ENCODE data around the gene STXBP2.

DNA sequence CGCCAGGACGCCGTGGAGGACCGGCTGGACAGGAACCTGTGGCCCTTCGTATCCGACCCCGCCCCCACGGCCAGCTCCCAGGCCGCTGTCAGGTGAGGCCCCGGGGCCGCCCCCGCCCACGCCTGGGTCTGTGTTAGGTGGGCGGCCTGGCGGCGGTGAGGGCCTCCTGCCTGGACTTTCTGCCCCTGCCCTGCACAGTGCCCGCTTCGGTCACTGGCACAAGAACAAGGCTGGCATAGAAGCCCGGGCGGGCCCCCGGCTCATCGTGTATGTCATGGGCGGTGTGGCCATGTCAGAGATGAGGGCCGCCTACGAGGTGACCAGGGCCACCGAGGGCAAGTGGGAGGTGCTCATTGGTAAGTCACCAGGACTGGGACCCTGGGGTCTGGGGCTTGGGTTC is 10.2 kb downstream of the STXBP2 start:
- TF ChIP-seq EZH2phosphoT487 (conservative IDR thresholded peaks at IDR 0.05; ENCODE audit: low read length): no peak
- TF ChIP-seq, protein P1, sequence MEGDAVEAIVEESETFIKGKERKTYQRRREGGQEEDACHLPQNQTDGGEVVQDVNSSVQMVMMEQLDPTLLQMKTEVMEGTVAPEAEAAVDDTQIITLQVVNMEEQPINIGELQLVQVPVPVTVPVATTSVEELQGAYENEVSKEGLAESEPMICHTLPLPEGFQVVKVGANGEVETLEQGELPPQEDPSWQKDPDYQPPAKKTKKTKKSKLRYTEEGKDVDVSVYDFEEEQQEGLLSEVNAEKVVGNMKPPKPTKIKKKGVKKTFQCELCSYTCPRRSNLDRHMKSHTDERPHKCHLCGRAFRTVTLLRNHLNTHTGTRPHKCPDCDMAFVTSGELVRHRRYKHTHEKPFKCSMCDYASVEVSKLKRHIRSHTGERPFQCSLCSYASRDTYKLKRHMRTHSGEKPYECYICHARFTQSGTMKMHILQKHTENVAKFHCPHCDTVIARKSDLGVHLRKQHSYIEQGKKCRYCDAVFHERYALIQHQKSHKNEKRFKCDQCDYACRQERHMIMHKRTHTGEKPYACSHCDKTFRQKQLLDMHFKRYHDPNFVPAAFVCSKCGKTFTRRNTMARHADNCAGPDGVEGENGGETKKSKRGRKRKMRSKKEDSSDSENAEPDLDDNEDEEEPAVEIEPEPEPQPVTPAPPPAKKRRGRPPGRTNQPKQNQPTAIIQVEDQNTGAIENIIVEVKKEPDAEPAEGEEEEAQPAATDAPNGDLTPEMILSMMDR (IDR thresholded peaks at IDR 0.05; ENCODE audit: insufficient read depth, low read length, poor library complexity, severe bottlenecking): no peak
